ENCODE measurements around the gene RPL22.

Gene RPL22

DNA sequence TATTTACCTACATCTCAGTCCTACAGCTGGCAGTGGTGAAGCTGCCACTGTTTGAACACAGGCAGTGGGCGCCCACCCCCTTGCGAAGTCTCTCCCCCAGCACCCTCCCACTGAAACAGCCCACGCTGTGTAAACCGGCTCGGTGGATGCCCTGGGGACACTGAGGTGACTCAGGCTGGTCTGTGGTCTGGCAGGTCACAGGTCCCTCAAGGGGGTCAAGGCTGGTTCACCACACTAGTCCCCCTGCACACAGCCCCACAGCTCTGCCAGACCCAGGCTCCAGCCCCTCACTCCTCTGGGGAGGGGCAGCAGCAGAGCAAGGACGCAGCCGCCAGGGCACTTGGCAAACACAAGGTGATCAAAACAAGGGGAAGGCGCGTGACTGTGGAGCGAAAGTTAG, 26.8 kb downstream of the RPL22 start:
- DNase-seq (ENCODE audit: low read depth): no peak

GRCh38 chr1:6171548-6172124, 27.8 kb downstream of the RPL22 start:
- DNase-seq (ENCODE audit: low read depth): no peak

GRCh38 chr1:6170742-6171201, 28.6 kb downstream of the RPL22 start:
- no peak for DNase-seq (ENCODE audit: low read depth)

DNA sequence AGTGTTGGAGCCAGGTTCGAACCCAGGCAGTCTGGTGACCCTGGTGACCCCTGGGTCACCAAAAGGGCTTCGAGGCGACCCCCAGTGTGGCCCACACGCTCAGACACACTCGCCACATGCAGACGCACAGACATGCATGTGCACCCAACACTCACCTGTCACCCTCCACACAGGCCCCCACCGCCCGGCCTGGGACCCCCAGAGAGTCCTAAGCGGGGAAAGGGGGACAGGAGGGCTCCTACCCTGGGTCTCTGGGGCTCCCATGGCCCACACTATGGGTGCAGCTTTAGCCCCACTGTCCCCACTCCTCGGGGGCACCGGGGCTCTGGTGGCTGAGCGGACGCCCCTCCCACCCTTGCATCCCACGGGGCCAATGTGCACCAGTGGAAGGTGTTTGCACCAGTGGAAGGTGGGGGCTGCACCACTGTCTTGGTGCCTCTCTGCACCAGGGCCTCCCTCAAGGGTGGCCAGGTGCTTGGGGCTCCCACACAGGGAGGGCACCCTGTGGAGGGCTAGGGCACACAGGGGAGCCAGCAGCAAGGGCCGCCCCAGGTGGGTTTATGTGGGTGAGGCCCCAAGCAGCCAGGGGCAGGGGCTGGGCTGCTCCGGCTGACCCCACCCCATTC, 29.2 kb downstream of the RPL22 start:
- no peak for DNase-seq (ENCODE audit: low read depth)

- no peak for DNase-seq (ENCODE audit: low read depth)
Observed at GRCh38 chr1:6168947-6169586, 30.3 kb downstream of the RPL22 start.

DNA sequence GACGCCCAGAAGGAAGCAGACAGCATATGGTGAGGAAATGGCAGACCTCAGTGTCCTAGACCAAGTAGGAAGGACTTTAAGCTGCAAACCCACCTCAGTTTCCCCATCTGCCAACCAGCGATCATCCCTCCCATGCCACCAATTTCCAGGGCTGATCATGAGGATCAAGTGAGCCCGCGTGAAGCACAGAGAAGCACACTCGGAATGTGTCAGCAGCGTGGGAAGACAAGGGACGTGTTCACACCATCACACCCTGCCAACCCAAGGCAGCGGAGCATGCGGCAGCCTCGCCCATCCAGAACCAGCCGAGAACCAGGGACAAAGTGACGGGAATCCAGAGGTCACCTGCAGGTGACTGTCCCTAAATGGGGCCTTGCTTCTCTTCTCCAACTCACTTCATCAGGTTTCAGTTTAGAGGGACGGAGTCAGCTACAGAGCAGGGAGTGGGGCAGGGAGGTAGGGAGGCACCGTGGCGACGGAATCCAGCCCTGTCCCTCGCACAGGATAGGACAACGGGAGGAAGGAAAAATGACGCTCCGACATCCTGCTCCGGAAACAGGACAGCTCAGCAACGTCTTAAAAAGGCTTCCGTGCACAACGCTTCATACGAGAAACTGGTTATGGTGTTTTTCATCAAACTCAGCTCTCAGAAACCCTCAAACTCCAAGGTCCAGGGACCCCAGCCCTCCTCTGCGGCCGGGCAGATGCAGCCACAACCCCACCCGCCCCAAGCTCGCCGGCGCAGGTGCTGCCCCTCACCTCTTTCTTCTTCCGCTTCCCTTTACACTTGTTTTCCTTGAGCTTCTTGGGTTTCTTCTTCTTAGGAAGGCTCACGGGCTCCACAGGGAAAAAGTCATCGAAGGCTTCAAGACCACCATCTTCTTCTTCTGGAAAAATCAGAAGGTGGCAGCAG, 31.7 kb downstream of the RPL22 start:
- no peak for DNase-seq (ENCODE audit: low read depth)

GRCh38 chr1:6166655-6167390, 32.6 kb downstream of the RPL22 start:
- no peak for DNase-seq (ENCODE audit: low read depth)

GRCh38 chr1:6166221-6166620, 33.2 kb downstream of the RPL22 start:
- no peak for DNase-seq (ENCODE audit: low read depth)

- no peak for DNase-seq (ENCODE audit: low read depth)
Observed at GRCh38 chr1:6165441-6165985, 33.9 kb downstream of the RPL22 start.

DNA sequence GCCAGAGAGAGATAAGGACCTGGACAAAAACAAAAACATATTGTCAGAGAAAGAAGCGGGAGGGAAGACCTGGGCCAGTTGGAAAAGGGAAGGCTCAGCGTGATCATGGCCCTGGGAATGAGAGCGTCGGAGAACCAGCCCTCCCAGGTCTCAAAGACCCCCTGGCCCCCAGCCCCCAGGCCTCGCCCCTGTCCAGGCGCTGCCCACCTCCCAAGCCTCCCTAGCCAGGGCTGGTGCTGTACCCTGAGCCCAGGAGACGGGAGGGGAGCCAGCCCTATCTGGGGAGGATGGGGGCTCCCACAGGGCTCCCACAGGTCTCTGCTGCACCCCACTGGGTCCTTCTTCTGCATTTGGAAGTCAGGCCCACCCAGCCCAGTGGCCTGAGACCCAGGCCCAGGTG, 34.4 kb downstream of the RPL22 start:
- DNase-seq (ENCODE audit: low read depth): no peak

DNA sequence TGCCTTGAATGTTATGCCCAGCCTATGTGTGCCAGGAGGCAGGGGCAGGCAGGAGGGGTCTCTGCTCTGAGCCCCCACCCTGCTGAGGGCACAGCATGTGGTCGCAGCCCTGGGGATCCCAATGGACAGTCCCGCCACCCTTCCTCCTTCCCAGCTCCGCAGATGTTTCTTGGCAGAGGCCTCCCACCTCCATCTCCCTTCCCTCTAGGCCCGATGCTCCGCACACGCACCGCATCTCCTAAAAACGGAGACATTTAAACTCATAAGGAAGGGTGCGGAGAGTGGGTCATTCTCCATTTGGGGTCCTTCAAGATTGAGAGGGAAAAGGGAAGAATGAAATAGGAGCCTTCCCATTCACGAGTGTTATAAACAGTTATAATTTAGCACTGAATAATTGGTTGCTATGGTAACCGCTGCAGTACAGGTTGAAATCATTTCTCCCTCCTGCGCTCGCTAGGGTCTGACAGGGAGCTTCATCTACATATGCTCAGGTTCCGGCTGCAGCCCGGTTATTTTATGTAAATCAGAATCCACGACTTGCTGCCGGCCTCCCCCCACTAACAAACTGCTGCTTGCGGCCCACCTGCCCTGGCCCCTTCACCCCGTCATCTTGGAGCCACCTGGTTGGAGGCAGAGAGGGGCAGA, 35.3 kb downstream of the RPL22 start:
- DNase-seq (ENCODE audit: low read depth): no peak

DNA sequence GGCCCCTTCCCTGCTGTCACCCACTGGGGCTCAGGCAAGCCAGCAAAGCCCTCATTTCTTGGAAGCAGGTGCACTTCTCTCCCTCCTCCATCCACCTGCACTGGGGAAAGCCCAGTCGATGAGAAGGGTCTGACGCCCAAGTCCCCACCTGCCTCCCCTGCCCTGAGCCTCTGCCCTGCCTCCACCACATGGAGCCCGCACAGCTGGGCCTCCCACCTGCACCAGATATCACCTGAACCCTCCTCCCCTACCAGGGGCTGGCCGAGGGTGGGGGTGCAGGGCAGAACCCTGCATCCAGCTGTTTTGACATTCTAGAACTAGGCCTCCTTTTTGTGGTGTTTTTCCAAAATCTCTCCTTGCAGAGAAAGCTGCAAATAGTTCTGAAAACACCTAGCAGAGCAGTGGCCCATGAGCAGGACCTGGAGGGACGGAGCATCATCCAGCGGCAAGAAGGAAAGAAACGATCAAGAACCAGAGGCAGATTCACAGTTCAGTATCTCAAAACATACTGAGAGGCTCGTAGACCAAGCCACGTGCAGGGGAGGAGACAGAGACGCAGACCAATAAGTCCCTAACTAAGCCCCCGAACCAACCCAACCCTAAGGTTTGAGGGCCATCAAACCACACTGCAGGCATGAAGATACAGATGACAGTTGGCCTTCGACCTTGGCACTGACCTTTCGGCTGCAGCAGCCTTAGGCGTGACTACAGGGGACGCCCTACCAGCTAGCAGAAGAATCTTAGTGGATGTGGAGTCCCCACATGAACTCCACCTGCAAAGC, 36.0 kb downstream of the RPL22 start:
- no peak for DNase-seq (ENCODE audit: low read depth)

GRCh38 chr1:6162773-6163172, 36.6 kb downstream of the RPL22 start:
- no peak for DNase-seq (ENCODE audit: low read depth)

- no peak for DNase-seq (ENCODE audit: low read depth)
Observed at GRCh38 chr1:6162341-6162740, 37.1 kb downstream of the RPL22 start.

DNA sequence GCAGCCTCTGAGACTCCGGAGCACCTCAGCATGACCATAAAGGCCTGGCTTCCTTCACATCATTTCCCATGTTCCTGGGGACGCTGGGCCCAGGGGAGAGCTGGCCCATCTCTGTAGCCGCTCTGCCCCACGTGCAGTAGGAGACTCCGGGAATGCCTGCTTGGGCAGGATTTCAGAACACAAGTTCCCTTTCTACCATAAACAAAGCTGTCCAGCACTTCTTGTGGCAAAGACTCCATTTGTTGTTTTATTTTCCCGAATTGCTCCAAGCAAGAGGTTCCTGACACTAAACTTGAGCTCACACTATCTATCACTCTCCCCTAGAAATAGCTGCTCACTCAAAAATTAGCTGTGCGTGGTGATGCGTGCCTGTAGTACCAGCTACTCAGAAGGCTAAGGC, 41.2 kb downstream of the RPL22 start:
- DNase-seq (ENCODE audit: low read depth): no peak

DNA sequence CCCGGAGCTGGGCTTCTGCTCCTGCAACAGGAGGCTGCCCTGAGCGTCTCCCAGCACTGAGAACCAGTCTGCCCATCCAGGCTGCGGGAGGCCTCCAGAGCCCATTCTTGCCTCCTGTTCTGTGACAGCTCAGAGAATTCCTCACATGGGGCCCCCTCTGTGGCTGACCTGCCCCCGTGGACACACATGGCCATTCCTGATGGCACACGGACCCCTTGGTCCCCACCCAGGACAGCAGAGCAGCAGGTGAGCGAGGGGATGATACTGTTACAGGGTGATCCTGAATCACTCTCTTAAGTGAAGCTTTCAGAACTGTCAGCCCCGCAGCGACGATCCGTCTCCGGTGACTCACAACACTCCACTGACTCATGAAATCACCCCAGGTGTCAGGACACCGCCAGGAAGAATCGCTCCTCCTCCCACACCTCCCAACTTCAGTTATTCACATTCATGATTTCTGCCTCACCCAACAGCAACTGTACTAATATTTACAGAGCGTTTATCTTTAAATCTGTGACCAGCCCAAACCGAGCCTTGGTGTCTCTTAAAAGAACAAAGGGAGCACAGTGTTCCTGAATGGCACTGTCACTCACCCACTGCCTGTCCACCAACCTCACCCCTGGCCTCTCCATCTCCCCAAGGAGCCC, 41.7 kb downstream of the RPL22 start:
- DNase-seq (ENCODE audit: low read depth): no peak

DNA sequence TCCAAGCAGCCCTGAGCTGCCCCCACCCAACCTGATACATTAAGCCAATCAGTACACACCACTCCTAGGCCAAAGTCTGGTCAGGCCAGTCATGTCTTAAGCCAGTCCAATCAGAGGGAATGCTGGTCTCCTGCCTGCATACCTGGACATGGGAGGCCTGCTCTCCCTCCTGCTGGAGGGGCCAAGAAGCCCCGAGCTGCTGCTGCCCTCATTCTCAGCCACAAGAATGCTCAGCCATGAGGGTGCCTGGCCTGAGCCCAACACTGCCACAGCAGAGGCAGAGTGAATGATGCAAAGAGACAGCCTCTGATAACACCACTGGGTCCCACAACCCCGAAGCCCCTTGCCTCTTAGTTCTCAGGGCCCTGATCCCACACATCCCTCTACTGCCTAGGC, 42.3 kb downstream of the RPL22 start:
- DNase-seq (ENCODE audit: low read depth): no peak

- no peak for DNase-seq (ENCODE audit: low read depth)
Observed at GRCh38 chr1:6154525-6155319, 44.7 kb downstream of the RPL22 start.

DNA sequence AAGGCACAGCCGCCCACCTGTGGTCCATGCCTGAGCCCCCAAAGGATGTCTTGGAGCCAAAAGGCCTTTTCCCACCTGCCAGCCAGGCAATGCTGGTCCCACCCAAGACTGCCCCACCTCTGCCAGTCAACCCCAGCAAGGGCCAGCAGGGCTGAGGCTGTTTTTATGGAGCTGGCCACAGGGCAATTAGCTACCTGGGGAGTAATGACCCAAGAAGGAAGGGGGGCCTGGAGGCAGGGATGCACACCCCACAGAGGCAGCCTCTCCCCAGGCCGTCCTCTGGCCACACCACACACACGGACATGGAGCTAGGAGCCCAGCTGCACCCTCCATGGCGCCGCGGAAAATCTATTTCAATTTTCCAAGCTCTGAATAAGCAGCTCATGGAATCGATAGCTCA, 46.5 kb downstream of the RPL22 start:
- no peak for DNase-seq (ENCODE audit: low read depth)

Data from stimulated activated CD8-positive, alpha-beta memory T cell treated with anti-CD3 and anti-CD28 coated beads, Interleukin-12 subunit alpha, Interleukin-12 subunit beta, amount 100 ng/mL, for 4 hours (primary cell).